HepG2 (cell line): ENCODE measurements around the gene PLPPR2. TPM values are rescaled to one million over a fixed set of nuclear protein-coding genes. Genes with fewer than 3 reads are reported as not detected.

Experiments used
- DPF2 ChIP-seq: sonication (generic); formaldehyde crosslinking; IDR thresholded peaks from 2 replicates; pipeline ENCODE4 v1.4.0; 2020; ENCODE audit warnings: mild to moderate bottlenecking, low read depth, missing genetic modification reagents, borderline replicate concordance
- FOXO1 ChIP-seq: sonication (generic); formaldehyde crosslinking; IDR thresholded peaks from 2 replicates; pipeline ENCODE4 v1.4.0; 2020; ENCODE audit warnings: missing genetic modification reagents
- GFI1 ChIP-seq: sonication (generic); formaldehyde crosslinking; IDR thresholded peaks from 2 replicates; pipeline ENCODE4 v1.5.0; 2020; ENCODE audit warnings: missing genetic modification reagents, mild to moderate bottlenecking, borderline replicate concordance
- HMGXB3 ChIP-seq: sonication (generic); formaldehyde crosslinking; IDR thresholded peaks from 2 replicates; pipeline ENCODE4 v1.4.0; 2020; ENCODE audit warnings: missing genetic modification reagents, borderline replicate concordance
- JUNB ChIP-seq: sonication (generic); formaldehyde crosslinking; IDR thresholded peaks from 2 replicates; pipeline ENCODE4 v1.8.0; 2022; ENCODE audit warnings: missing genetic modification reagents, mild to moderate bottlenecking, borderline replicate concordance
- PAX8 ChIP-seq: sonication (generic); formaldehyde crosslinking; IDR thresholded peaks from 2 replicates; pipeline ENCODE4 v1.8.0; 2022; ENCODE audit warnings: mild to moderate bottlenecking, missing genetic modification reagents, borderline replicate concordance
- PBX2 ChIP-seq: IDR thresholded peaks from 2 replicates; pipeline ENCODE4 v1.6.1; 2016; ENCODE audit warnings: control low read depth
- RBAK ChIP-seq: sonication (generic); formaldehyde crosslinking; IDR thresholded peaks from 2 replicates; pipeline ENCODE4 v1.5.1; 2020; ENCODE audit warnings: mild to moderate bottlenecking, missing genetic modification reagents
- SPEN ChIP-seq: sonication (generic); formaldehyde crosslinking; IDR thresholded peaks from 2 replicates; pipeline ENCODE4 v1.5.1; 2020; ENCODE audit warnings: low read depth, mild to moderate bottlenecking, missing genetic modification reagents
- TARDBP ChIP-seq: sonication (generic); formaldehyde crosslinking; IDR thresholded peaks from 2 replicates; pipeline ENCODE4 v1.8.0; 2022; ENCODE audit warnings: mild to moderate bottlenecking, missing genetic modification reagents
- YY1 ChIP-seq: IDR thresholded peaks from 2 replicates; pipeline ENCODE4 v1.6.1; 2011; ENCODE audit warnings: low read length, low read depth, moderate library complexity, mild to moderate bottlenecking; ENCODE audit not compliant: insufficient read depth, insufficient replicate concordance
- ZBTB10 ChIP-seq: sonication (generic); formaldehyde crosslinking; IDR thresholded peaks from 2 replicates; pipeline ENCODE4 v1.4.0; 2020; ENCODE audit warnings: missing genetic modification reagents, borderline replicate concordance
- ZFAT ChIP-seq: sonication (generic); formaldehyde crosslinking; conservative IDR thresholded peaks from 2 replicates; pipeline ENCODE4 v1.8.1; 2023; ENCODE audit warnings: missing genetic modification reagents, inconsistent platforms
- ZNF234 ChIP-seq: sonication (generic); formaldehyde crosslinking; conservative IDR thresholded peaks from 2 replicates; pipeline ENCODE4 v1.5.1; 2020; ENCODE audit warnings: mild to moderate bottlenecking, missing genetic modification reagents
- ZNF574 ChIP-seq: sonication (generic); formaldehyde crosslinking; IDR thresholded peaks from 2 replicates; pipeline ENCODE4 v1.4.0; 2020; ENCODE audit warnings: missing genetic modification reagents
- ZNF737 ChIP-seq: sonication (generic); formaldehyde crosslinking; IDR thresholded peaks from 2 replicates; pipeline ENCODE4 v1.5.0; 2020; ENCODE audit warnings: missing genetic modification reagents, mild to moderate bottlenecking, borderline replicate concordance
- ZNF841 ChIP-seq: sonication (generic); formaldehyde crosslinking; IDR thresholded peaks from 2 replicates; pipeline ENCODE4 v1.8.1; 2023; ENCODE audit warnings: missing genetic modification reagents, borderline replicate concordance
- polyA plus RNA-seq, 8 experiments: library from polyadenylated mRNA; depleted of rRNA in 3 of 8; stranded (reverse) in 7 of 8; unstranded in 1 of 8; fragments of >200 nt; fragmentation: Illumina TruSeq in 4 of 8; extraction: Trizol in 4 of 8; gene quantifications; 2 replicates each; pipeline versions ENCODE4 v1.2.1 to v1.2.3, GENCODE V29; 2011 to 2016; ENCODE audit warnings: low read depth in 4 of 8, missing spikeins in 1 of 8, mixed read lengths in 1 of 8; ENCODE audit not compliant: insufficient read depth in 1 of 8
- total RNA-seq, 5 experiments: library from RNA; depleted of rRNA; stranded (reverse); fragments of >200 nt; fragmentation: Illumina TruSeq; extraction: Trizol; gene quantifications; 2 replicates each; pipeline ENCODE4 v1.2.3, GENCODE V29; 2016; ENCODE audit warnings: low read depth in 1 of 5

The PLPPR2 gene
- total and polyA plus RNA-seq, 2 of the 13 experiments (the other 11 are each of a cell fraction or from before 2014, with no cell fraction given), result 1.5 to 2.1 TPM

- TF ChIP-seq ZNF234 (CRISPR knock-in tag) (no peak), PBX2 (CRISPR knock-in tag) (0 out of 2 replicates have a peak, but pooled peaks have one; percentile 33), RBAK (no peak), ZFAT (CRISPR knock-in tag) (no peak), JUNB (CRISPR knock-in tag) (no peak), HMGXB3 (0 out of 2 replicates have a peak, but pooled peaks have one; percentile 38), ZNF841 (CRISPR knock-in tag) (no peak), YY1 (peak; percentile 71), PAX8 (no peak), ZNF574 (CRISPR knock-in tag) (peak; percentile 76), TARDBP (peak; percentile 86), FOXO1 (CRISPR knock-in tag) (peak; percentile 37), DPF2 (no peak), ZNF737 (no peak), ZBTB10 (no peak), SPEN (peak; percentile 67), GFI1 (CRISPR knock-in tag) (no peak)
Observed at GRCh38 chr19:11380653-11381537, 25.7 kb downstream of the PLPPR2 start (continued).
